Right hindlimb (tissue), 1 donor: ENCODE data around the gene OBSL1.

ENCODE experiments used
- DNase-seq: peaks from one replicate; pipeline ENCODE4 v3.0.0-alpha.2; 2018

The OBSL1 gene

GRCh38 chr2:219548990-219549389 lies 22.3 kb downstream of the OBSL1 start:
- DNase-seq, result no peak

DNA sequence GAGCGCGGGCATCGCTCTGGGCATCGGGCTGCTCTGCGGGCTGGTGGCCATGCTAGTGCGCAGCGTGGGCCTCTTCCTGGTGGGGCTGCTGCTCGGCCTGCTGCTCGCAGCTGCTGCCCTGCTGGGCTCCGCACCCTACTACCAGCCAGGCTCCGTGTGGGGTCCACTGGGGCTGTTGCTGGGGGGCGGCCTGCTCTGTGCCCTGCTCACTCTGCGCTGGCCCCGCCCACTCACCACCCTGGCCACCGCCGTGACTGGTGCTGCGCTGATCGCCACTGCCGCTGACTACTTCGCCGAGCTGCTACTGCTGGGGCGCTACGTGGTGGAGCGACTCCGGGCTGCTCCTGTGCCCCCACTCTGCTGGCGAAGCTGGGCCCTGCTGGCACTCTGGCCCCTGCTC lies 23.7 kb downstream of the OBSL1 start:
- DNase-seq, result no peak

- DNase-seq, result no peak
Observed at GRCh38 chr2:219545943-219546352, 25.4 kb downstream of the OBSL1 start.

GRCh38 chr2:219545295-219545942 lies 25.9 kb downstream of the OBSL1 start:
- DNase-seq, result no peak

- no peak for DNase-seq
Observed at GRCh38 chr2:219544567-219544966, 26.8 kb downstream of the OBSL1 start.

GRCh38 chr2:219543596-219544358 lies 27.6 kb downstream of the OBSL1 start, which contains the start of the genes CHPF and TMEM198:
Gene CHPF, minus strand, starts transcription at chr2:219543809. Its CDS starts 271 bp downstream, at chr2:219543538.
Gene TMEM198, plus strand, starts transcription at chr2:219544028. Its CDS starts 700 bp downstream, at chr2:219544728.
- DNase-seq, result peak; percentile 99

DNA sequence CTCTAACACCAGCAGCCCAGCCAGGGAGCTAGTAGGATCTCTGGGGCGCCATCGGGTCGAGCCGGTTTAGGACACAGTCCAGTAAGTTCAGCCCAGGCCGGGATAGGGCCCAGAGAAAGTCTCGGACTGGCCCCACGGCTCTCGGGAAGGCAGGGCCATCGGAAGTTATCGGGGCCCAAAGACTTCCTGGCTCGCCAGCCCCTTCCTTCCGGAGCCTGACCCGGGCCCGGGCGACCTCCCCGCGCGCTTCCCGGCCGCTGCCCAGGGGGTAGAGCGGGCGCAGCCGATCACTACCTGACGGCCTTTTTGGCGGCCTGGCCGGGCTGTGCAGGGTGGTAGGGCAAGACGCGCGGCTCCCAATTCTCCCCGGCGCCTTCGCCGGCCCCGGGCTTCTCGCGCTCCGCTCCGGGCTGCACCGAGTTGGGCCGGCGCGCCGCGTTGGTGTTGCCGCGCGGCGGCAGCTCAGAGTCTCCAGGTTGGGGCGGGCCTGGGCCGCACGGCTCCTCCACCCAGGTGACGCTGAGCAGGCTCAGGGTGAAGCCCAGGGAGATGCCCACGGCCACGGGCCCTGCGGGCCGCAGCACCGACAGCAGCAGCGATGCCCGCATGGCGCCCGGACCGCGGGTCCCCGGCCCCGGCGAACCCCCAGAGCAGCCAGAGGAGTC lies 28.3 kb downstream of the OBSL1 start:
- no peak for DNase-seq

- DNase-seq, result peak; percentile 85
Observed at GRCh38 chr2:219541611-219542180, 29.6 kb downstream of the OBSL1 start.

- no peak for DNase-seq
Observed at GRCh38 chr2:219540784-219541504, 30.4 kb downstream of the OBSL1 start.

DNA sequence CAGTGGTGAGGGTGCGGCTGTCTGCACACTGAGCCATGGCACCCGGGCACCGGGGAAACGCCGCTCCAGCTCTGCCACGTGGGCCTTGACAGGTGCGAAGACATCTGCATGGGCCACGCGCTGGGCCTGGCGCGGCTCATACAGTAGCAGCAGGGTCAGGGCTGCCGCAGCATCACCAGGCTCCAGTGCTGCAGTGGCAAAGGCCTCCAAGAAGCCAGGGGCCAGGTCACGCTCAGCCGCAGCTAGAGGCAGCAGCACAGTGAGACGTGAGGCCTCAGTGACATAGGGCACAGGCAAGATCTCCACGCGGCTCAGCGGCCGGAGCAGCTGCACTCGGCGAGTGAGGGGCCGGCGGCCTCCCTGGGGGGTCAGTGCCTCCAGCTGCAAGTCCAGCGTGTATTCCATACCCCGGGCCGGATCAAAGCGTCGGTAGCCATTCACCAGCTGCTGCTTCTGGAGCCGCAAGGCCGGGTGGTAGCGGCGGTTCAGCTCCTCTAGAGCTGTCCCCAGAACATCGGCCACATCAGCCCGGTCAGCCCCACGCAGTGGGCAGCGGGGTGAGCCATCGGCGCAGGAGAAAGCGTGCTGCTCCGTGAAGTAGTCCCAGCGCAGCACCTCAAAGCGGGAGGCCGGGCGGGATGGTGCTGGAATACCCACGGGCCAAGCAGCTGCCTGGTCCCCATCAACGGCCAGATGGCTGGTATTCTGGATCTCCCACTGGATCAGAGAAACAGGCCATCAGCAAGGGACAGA lies 31.2 kb downstream of the OBSL1 start:
- DNase-seq, result no peak

- DNase-seq, result no peak
Observed at GRCh38 chr2:219538956-219539788, 32.2 kb downstream of the OBSL1 start.

DNA sequence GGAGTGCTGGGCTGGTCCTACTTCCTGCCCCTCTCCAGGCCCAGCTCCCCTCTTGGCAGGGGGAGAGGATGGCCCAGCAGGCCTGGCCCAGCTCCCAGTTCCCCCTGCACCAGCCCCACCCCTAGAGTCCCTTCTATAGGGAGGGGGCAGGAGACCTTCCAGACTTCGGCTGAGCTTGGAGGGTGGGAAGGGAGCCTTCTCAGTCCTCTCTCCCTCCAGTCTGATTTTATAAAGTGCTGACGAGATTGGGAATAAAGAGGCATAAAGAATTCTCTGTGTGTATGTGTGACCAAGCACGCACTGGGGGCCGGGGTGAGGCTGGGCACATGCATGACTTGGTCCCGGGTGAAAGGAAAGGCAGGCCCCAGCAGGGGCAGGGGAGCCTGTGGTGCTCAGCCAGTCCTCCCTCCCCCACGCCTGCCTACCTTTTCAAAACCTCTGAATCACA lies 32.8 kb downstream of the OBSL1 start:
- DNase-seq, result peak; percentile 72

DNA sequence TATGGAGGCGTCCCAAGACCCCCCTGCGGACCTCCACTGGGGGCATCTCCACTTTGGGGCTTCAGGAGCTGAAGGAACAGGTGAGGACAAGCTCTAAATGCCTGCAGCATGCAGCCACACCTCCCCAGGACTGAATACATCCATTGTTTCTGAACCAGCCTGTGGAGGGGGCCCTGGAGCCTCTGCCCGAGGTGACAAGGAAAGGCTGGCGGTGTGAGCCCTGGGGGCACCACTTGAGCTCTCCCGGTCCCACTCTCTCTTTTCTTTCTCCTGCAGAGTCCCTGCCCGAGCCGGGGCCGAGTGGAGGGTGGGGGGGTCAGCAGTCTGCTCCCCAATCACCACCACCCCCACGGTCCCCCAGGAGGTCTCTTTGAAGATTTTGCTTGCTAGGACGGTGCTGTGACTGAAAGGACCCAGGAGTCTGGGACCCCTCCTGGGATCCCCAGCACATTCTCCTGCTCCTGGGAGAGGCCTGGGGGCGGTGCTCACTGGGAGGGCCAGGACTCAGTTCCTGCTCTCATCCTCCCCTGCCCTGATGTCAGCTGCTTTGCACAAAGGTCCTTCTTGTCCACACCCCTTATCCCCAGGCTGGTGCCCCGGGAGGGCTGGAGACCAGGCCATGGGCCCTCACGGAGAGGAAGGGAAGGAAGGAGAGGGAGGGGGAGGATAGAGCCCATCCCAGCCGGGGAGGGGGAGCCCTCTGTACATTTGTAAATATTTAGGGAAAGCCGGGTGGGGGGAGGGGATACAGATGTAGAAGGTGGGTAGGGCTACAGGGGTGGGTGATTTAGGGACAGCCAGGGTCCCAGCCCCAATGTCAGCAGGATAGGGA lies 33.5 kb downstream of the OBSL1 start:
- DNase-seq, result no peak

DNA sequence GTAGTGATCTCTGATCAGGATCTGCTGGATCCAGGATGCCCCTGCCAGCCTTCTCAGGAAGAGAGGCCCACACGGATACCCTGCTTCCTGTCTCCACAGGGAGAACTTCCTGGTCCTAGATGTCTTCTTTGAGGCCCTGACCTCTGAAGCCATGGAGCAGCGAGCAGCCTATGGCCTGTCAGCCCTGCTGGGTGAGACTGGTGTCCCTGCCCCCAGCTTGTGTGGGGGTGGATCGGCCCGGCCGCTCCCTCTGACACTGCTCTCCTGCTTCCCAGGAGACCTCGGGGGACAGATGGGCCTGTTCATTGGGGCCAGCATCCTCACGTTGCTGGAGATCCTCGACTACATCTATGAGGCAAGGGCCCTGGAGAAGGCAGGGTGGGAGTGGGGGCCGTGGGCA lies 34.4 kb downstream of the OBSL1 start:
- no peak for DNase-seq

DNA sequence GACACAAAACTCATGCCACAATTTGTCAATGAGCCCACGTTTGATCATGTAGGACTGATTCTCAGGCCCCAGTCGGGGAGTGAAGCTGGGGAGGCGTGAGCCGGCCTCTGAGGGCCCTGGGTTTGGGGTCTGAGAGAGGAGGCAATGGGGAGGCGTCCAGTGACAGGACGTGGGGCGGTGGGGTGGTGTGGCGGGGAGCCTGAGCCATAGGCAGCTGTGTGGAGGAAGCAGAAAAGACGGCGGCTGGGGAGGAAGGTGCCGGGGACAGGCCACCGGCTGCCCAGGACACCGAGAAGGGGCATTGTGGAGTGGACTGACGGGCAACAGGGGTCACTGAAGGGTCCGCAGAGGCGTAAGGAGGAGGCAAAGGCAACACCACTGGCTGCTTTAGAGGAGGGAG lies 34.9 kb downstream of the OBSL1 start:
- no peak for DNase-seq

DNA sequence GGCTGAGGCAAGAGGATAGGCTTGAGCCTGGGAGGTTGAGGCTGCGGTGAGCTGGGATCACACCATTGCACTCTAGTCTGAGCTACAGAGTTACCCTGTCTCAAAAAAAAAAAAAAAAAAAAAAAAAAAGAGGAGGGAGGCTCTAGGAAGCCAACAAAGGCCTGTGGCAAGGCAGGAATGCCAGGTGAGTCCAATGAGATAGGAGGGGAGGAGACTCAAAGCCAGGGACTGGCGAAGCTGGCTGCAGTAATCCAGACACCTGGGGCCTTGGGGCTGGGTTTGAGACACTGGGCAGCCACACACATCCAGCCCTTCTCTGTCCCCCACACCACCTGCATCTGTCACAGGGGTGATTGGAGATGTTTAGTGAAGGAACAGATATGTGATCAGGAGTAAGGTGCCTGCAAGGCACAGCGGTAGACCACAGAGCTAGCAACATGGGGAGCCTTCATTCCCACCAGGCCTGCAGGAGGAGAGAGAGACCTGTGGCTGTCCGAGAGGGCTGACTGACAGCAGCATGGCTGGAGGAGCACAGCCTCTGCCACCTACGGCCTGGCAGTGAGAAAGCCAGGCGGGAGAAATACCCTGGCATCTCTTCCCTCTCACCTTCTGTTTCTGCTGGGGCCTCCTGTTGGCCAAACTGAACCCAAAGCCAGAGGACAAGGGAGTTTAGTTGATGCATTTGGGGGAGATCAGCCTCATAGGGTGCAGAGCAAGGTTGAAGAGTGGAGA lies 37.2 kb downstream of the OBSL1 start:
- DNase-seq, result no peak

DNA sequence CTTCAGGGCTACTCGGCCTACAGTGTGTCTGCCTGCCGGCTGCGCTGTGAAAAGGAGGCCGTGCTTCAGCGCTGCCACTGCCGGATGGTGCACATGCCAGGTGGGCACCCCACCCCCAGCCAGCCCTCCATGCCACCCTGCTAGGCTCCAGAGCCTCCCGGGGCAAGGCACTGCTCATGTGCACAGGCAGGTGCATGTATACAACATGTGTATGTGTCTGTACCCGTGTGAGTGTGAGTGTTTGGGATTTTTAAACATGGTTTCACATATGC lies 39.0 kb downstream of the OBSL1 start:
- no peak for DNase-seq

GRCh38 chr2:219531639-219532377 lies 39.5 kb downstream of the OBSL1 start:
- no peak for DNase-seq
